Fibroblast of upper back skin (primary cell): ENCODE data around the gene ZFP36L1.
A peak's percentile ranks its signal among the peaks of the same experiment; 100 is the strongest.

ENCODE experiments used
- DNase-seq: peaks from one replicate; pipeline ENCODE4 v3.0.0-alpha.2; 2013

The ZFP36L1 gene

DNA sequence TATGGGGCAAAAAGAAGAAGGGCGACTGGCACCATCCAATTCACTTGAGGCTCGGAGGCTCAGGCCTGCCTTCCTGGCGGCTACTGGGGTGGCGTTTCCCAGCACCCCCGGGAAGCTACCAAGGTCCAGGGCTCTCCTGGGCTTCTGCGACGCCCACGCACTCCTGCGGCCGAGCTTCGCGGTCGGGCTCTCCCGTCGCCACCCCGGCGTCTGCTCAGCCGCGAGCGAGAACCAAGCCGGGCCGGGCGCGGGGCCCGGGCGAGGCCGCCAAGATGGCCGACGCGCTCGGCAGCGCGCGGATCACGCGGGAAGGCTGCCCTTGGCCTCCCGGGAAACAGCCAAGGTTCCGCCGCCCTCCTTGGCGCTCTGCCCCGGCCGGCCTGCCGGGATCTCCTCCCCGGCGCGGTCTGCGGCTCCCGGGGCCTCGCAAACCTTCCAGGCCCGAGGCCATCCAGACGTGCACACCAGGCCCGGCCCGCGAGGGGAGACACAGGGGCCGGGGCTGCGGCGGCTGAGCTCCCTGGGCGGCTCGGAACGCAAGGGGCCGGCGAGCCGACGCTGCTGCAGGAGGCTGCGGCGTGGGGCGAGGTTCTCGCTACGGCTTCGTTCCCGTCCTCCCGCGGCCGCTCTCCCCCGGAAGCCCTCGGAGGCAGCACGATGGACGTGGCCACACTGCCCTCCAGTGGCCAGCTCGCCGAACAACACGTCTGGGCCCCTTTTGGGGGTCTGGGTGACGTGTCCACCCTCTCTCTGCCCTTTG is 23.5 kb upstream of the ZFP36L1 start:
- DNase-seq = peak; percentile 92

DNA sequence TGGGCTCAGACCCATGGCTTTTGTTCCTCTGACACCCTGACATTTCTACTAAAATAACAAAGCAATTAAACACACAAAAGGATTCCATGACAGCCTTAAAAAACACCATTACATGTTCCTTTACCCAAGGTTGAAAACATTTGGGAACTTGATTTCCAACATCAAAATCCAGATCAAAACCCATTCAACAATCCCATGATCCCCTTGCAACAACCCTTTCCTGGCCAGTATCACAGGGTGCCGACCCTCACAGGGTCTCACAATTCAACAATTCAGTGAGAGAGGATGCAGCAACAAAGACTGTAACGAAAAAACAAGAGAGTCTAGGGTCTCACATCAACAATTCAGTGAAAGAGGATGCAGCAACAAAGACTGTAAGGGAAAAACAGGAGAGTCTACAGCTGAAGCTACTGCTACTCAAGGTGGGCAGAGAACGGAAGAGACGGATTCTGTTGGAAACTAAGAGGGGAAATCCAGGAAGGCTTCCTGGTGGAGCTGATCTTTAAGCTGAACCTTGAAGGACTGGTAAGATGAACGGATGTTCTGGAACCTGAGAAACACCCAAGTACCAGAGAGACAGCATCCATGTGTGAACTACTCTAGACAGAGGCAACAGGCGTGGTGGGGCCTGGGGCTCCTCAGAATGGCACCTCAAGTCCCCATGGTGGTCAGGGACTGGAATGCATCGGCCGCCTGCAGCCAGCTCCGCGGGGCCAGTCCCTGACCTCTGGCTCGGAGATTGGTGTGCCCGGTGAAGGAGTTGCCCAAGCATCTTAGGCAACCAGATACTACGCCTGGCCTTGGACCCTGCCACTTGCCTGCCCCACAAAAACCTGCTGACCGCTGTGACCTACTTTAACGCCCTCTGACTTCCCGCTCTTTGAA is 22.7 kb upstream of the ZFP36L1 start:
- no peak for DNase-seq

DNA sequence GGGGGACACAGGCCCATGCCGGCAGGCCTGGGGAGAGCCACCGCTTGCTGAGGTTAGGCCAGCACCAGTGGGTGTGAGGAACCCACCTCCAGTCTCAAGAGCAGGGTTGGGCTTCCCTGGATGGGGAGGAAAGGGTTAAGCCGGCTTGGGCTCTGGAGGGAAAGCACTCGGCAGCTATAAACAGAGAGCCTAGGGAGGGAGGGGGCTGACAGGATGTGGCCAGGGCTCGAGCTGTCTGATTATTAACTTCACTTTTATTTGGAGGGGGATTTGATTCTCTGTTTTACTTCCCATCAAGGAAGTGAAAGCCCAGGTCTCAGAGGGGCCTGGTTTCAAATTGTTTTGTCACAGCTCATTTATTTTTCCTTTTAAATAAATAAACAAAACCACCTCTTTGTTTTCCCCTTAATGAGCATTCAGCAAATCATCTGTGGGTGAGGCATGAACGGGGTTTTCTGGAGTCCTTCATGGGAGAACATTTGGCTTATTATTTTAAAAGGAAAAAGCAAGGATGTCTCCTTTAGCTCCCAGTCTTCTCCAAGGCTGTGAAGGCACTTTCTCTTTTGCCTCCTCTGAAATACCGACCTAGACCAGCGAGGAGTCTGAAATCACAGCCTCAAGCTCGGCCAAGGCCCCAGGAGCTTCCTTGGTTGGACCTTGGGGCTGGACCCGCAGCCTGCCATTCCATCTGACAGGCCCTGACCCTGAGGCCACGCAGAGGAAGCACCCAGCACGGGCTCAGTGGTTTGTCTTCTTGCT is 21.9 kb upstream of the ZFP36L1 start:
- peak; percentile 77 for DNase-seq

DNA sequence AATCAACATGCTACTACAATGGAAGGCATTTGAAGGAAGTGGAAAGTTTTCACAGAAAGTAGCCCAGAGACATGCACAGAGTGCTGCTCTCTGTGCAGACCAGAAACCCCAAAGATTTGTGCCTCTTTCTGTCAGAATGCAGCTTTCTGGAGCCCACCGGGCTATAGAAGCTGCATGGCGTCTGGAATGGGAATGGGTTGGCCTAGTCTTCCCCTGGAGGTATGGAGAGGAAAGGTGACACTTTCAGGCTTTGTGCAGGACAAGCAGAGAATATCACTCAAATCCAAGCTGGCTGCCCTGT is 21.3 kb upstream of the ZFP36L1 start:
- DNase-seq = no peak

DNA sequence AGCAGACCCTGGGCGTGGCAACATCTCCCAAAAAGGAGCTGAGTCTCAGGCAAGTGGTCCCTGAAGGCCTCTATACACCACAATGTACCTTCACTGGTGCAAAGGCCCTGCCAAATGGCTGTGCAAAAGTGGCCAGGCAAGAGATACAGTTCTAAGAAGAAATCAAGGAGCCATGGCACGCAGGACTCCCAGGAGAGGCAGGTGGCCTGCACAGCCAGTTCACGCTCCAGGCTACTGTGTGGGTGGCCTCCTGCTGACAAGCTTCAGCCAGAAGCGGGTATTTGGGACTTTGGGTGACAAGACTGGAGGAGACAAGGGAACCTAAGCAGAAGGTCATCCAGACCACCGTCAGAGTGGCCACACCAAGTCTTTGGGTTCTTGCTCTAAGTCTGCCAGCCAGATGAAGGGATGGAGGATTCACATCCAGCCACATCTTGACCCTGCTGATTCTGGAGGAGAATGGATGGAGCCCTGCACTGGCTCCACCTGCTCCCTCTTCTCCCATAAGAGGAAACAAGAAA is 20.5 kb upstream of the ZFP36L1 start:
- no peak for DNase-seq

DNA sequence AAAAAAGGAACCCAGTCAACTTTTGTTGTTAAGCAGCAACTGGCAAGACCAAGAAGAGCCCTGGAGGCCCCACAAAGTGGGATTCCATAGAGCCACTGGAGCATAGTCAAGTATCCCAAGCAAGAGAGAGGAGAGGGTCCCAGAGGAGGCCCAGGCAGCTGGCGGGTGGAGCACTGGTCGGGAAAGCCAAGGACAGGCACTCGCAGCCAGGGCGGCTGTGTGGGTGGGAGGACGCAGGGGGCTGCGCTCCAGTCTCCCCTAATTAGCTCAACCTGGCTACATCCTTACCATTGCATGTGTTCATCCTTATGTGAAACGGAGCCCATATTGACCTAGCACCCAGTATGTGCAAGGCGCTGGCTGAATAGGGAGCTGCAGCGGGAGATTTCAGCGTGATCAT is 18.3 kb upstream of the ZFP36L1 start:
- no peak for DNase-seq

GRCh38 chr14:68810173-68811153 is 17.6 kb upstream of the ZFP36L1 start:
- DNase-seq = no peak

- DNase-seq = no peak
Observed at GRCh38 chr14:68809524-68809923, 16.7 kb upstream of the ZFP36L1 start.

DNA sequence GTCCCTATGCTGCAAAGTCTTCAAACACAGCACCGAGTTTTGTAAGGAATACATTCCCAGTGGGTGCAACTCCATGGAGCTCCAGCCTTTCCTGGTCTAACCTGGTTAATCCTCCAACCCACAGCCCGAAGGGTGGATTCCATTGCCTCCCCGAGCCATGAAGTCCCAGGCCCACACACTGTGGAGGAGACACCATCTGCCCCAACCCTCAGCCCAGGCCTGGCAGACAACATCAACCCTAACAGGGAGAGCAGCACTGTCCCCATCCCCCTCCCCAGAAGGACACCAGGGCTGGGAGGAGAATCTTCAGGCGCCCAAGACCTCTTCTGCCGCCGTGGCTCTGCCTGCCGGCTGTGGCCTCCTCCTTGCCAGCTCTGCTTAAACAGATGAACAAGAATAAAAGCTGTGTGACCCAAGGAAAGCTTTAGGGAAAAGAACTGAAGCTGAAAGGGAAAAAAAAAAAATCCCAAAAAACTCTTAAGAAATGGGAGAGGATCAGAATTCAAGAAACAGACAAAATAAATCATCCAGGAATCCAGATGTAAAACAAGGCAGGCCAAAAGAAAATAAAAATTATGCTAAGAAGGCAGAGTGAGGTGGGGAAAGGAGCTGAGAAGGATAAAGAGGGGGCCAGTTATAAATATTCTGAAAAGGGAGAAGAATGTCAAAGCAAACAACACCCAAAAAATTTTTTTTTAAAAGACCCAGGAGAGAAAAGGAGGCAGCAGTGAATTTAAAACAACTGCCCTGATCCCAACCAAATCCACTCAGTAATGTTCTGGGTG is 16.0 kb upstream of the ZFP36L1 start:
- no peak for DNase-seq

DNA sequence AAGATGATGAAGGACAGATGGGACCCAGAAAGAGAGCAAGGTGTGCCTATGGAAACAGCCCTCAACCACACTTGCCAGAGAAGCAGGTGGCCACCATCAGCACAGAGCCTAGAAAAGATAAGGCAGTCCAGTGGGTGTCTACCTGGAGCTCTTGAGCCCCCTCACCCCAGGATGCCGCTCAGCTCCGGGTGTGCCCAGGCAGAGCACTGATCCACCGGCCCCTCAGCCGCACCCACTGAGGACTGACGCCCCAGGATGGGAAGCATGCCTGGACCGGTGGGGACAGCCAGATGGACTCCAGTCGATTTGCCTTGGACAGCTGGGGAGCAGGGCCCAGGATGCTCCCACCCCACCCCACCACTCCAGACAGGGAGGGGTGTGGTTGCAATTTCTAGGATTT is 15.1 kb upstream of the ZFP36L1 start:
- DNase-seq = no peak

DNA sequence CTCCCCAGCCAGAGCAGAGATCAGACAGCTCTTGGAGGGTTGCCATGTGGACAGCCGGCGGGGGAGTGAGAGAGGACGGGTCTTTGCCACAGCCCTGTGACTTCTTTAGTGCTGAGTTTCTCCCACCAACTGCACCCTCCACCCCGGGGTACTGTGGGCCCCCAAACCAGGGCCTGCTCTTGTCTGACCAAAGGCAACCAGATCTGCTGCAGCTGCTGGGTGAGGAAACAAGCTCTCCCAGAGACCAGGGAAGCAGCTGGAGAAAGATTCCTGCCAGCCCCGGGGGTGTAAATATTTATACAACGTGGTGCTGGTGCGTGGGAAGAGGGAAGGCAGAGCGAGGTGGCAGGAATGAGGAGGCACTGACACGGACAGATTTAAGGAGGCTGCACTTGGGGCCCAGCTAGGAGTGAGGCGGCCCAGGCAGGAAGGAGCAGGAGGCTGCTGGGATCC is 14.3 kb upstream of the ZFP36L1 start:
- peak; percentile 61 for DNase-seq

DNA sequence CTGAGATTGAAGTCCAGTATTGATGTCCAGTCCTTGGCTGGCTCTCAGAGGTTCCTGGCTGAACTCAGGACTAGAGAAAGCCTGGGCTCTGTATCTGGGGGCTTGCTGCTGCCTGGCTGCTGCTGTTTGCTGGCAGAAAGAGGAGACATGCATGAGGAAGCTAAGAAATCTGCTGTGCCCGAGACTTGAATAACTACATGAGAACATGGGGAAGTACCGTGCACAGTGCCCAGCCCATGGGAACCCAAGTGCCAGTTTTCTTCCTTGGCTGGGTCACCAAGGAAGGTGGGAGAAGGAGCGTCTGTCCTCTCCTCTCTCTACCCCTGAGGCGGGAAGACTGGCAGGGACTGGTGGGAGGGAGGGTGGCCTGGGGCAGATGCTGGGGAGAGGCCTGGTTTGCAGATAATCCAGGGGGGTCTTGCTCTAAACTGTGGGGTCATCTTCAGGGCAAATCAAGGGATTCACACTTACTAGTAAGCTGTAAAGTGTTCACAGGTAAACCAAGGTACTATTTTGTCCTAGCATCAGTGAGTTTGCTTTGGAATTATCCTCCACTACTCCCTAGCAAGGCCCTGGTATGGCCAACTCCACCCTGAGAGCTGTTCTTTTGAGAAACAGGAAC is 13.8 kb upstream of the ZFP36L1 start:
- no peak for DNase-seq

- no peak for DNase-seq
Observed at GRCh38 chr14:68805414-68805813, 12.5 kb upstream of the ZFP36L1 start.

GRCh38 chr14:68801631-68802030 is 8.8 kb upstream of the ZFP36L1 start:
- no peak for DNase-seq

- DNase-seq = no peak
Observed at GRCh38 chr14:68800953-68801352, 8.1 kb upstream of the ZFP36L1 start.

DNA sequence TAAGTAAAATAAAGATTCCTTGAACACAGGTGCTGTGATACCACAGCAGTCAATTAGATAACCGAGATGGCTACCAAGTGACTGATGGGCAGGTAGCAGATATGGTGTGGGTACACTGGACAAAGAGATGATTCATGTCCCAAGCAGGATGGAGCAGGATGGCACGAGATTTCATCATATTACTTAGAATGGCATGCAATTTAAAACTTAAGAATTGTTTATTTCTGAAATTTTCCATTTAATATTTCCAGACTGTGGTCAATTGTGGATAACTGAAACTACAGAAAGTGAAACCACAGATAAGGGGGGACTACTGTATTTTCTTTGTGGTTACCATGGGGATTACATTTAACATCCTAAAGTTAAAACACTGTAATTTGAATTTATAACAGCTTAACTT is 7.5 kb upstream of the ZFP36L1 start:
- no peak for DNase-seq

DNA sequence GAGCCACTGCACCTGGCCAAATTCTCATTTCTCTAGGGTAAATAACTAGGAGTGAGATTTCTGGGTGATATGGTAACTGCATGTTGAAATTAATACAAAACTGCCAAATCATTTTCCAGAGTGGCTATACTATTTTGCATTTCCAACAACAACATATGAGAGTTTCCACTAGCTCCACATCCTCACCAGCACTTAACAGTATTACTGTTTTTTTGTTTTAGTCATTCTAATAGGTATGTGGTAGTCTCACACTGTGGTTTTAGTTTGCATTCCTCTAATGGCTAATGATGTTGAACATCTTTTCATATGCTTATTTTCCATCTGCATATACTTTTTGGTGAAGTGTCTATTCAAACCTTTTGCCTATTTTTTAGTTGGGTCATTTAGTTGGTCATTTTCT is 5.8 kb upstream of the ZFP36L1 start:
- DNase-seq = no peak

DNA sequence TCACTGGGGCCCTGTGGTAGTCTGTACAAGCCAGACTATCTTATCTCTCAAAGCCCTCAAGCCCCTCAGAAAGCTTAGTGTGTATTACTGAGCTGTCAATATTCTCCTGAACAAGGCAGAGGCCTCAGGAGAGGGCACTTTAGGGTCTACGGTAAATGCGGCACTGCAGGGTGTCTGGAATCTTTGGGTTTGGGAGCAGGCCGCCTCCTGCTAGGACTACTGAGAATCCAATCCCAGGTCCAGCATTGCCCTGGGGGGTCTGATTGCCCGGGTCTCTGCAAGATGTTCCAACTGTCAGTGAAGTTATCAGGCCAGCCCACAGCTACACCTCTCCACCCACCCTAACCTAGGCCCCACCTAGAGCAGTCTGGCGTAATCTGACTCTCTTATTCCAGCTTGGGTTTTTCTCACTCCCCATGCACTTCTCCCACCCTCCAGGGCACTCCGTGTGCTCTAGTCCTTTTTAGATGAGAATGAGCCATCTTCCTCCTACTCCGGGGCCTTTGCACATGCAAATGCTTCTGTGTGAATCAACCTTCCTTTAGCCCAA is 4.3 kb upstream of the ZFP36L1 start:
- DNase-seq = no peak

GRCh38 chr14:68796418-68797101 is 3.7 kb upstream of the ZFP36L1 start:
- DNase-seq = no peak
